HG03175 (cell line): ENCODE data around the gene CXCR6.
A peak's percentile ranks its signal among the peaks of the same experiment; 100 is the strongest.
"Not testable (repeated sequence)": the region's sequence is repeated elsewhere in the genome, so short reads cannot be mapped to it uniquely, and the experiment has no call there.

ENCODE experiments used
- ATAC-seq: cut with Tn5 transposase; IDR thresholded peaks from one replicate; pipeline ENCODE4 v1.9.1; 2021; ENCODE audit warnings: mild to moderate bottlenecking, moderate library complexity; ENCODE audit not compliant: unreplicated experiment

The CXCR6 gene

DNA sequence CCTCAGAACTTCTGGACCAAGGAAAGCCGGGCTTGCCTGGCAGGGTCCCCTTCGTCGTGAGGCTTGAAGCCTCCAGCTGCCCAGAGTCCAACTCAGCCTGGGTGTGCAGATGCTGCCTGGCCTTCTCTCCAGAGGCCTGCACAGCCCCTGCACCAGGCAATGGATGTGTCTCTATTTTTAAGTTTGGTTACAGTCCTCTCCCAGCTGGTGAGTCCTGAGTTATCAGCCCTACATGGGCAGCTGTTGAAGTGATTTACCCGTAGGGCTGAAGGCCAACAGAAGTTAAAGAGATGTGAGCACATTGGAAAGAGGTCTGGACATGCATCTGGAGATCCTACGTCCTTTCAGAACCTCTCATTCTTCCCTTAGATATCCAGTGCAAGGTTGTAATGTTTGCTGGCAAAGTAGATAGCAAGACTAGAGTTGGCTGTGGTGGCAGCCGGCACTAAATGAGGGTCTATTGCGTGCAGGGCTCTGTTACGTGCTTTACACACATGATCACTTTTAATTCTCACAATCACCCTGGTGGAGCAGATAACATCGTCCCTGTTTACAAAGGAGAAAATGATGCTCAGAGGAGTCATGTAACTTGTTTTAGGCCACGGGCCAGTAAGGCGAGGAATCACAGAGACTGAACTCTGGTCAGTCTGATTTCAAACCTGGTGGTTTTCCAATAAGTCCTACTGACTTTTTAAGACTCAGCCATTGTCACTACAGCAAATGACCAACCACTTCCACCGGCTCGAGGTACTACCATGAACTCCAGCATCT lies 42.5 kb downstream of the CXCR6 start:
- ATAC-seq: no peak

DNA sequence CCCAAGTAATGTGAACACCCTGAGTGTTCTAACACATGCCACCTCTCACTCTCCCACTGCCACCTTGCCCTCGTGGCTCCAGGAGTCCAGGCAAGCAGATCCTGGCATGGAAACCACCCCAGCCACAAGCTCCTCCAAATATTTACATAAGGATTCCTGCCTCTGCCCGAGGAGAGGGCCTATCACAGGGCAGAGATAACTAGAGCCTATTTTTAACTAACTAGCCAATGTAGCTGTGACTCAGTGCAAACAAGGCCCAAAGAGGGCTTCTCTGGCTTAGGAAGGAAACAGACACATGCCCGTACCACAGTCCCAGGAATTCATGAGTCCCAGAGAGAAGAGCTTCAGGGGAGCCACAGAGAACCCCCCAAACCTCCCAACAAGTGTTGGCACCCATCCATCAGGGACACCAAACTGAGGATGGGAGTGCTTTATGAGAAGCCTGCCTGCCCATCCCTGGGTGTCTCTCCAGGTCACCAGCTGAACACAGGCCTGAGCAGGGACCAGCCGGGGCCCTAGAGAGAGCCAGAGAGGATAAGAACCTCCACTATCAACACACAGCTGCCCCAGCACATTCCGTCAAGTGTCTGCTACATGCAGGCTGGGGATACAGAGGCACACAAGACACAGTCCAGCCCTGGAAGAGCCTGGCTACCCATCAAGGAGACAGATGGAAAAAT lies 43.2 kb downstream of the CXCR6 start:
- ATAC-seq: no peak

DNA sequence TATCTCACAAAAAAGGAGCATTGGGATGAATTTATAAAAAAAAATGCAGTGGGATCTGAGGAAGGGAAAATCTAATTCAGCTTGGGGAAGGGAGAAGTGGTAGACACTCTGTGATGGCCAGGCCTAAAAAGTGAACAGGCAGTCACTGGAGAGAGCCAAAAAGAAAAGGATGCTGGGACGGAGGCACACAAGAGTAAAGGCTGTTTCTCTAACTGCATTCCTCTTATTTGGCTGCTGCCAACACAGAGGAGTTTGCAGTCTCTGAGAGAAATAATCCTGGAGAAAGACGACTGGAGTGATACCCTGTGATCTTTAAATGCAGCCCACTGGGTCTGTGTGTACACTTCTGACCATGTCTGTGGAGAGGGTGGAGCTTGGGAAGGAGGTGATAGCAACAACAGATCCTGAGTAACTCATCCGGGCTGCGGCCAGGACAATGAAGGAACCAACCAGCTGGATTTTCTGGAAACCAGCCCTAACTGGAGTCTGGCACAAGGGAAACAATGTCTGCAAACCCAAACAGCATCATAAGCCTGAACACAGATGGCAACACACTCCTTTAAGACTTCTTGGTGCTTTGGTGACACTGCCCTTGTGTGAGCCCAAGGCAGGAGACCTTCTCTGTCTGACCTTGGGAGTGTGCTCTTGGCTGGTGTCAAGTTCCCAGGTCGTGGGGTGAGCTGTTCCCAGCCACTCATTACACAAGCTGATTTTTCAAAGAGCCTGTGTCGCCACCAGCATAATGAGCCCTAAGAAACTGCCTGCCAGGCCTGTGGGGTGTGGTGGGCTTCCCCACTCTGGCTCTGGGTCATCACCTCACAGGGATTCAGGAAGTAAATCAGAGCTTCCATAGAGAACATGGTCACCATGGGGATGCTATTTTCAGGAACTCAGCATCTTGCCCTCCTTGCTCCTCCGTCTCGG lies 44.4 kb downstream of the CXCR6 start:
- ATAC-seq: no peak

DNA sequence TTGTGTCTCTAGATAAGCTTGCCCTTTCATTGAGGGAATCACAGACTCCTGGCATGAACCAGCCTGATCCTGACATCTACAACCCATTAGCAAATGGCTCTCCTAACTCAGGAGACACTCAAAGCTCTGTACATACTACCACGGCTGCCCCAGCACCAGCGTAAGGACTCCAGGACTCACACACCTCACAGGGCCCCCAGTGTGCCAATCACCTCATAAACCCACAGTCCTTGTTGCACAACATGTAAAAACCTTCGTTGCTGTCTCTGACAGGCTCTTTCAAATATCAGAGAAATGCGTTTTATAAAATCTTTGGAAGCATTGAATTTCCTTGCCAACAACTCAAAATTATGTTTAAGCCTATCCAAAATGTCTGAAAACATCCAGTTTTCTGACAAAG lies 45.1 kb downstream of the CXCR6 start:
- ATAC-seq: no peak

DNA sequence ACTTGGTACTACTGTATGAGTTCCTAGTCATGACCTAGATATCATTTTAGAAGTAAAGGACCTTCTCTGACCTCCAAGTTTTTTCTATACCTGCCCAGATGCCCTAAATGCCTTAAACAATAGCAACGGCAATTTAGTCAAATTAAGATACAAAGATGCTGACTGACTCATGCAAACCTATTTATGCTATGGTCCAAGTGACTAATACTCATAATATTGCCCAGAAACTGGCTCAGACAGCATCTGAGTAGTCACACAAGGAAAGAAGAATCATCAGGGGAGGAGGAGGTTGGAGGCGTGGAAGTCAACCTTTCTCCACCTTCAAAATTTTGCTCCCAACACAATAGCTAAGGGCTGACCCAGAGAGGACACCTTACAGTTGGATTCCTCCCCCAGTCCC lies 45.5 kb downstream of the CXCR6 start:
- no peak for ATAC-seq

DNA sequence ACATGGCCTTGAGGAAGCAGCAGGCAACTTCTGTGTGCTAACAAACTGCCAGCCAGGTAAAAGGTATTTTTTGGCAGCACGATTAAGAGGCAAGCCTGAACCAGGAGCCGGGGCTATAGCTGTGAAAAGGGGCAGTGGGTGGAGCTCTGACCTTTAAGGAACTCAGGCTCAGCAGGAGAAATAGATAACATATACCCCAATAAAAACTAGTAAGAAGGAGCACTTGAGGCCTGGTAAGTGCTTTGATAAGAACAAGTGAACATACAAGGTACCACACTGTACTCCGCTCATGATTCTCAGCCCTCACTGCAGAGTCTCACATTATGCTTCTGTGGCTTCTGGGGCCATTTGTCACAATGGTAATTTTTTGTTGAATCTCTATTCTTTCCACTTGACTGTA lies 46.9 kb downstream of the CXCR6 start:
- no peak for ATAC-seq

DNA sequence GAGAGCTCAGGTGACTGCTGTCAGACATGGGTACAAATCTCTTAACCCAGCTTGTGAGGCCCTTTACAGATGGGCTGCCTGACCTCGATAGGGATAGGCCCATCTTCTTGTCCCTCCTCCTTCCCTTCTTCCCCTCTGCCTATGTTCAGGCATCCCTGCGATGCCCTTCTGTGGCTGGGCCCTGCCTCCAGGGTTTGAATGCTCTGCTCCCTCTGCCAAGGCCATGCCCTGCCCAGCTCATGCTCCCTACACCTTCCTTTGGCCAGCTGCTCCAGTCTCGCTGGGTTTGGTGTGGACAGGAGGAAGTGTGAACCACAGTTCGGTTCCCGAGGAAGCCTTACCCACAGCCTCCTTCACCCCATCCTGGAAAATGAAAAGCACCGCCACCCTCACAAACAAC lies 48.1 kb downstream of the CXCR6 start:
- no peak for ATAC-seq

DNA sequence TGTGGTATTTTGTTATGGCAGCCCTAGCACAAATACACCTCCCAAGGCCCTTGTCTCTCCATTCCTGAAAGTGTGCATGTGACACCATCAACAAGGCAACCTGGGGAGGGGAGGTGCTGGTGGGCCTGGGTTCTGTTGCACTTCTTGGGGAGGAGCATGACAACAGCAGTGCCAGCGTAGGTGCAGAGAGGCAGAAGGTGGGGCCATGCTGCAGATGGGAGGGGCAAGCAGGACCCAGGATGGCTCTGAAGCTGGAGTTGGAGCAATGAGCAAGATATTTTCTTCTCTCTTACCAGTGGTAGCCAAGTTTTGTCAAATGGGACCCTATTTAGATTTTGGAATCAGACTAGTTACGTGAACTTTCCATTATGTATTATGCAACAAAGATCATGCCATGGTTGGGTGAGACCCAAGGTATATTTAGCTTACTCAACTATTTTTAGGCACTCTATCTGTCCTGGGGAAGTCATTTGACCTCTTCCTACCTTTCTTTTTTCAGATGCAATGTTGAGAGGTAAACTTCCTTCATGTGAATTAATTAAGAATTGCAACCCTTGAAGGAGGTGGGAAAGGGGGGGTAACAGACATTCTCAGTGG lies 49.0 kb downstream of the CXCR6 start:
- ATAC-seq: no peak

DNA sequence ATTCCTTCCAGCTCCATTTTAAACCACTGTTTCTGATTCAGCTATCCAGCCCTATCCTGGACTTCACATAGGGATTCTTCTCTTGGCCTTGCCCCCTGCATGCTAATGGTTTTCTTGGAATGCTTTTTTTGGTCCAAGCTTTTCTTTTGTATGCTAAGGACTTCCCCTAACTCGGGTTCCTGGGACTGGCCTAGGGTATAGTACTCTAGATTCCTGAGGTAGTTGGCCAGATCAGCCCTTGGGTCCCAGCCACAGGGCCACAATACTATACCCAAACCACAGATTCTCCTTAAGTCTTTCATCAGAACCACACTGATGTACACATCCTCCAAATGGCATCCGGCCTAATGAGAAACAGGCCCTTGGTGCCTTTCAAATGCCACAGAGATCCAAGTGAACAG lies 49.6 kb downstream of the CXCR6 start:
- ATAC-seq: no peak

DNA sequence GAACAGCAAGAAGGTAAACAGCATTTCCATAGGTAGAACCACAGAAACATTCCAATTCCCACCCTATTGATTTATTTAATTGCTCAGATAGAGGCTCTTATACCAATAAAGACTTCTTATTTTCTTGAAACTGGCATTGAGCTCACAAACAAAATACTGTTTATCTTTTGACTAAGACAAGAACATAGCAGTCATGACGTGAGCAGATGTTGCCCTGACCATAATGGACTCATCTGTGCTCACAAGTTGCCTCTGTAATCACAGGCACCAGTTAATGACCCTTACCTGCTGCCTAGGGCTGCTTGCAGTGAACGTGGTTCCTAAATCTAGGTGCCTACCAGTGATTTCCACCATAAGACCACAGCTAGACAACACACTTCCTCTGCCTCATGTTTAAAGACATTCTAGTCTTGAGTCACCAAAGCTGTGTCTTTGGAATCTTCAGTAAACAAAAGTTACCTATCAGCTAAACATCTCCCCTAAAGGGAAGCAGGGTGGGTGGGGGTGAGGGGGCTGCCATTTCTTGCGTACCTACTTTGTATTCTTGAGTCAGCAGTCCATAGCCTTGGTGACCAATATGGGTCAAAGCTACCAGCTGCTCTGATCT lies 50.3 kb downstream of the CXCR6 start:
- ATAC-seq: no peak

DNA sequence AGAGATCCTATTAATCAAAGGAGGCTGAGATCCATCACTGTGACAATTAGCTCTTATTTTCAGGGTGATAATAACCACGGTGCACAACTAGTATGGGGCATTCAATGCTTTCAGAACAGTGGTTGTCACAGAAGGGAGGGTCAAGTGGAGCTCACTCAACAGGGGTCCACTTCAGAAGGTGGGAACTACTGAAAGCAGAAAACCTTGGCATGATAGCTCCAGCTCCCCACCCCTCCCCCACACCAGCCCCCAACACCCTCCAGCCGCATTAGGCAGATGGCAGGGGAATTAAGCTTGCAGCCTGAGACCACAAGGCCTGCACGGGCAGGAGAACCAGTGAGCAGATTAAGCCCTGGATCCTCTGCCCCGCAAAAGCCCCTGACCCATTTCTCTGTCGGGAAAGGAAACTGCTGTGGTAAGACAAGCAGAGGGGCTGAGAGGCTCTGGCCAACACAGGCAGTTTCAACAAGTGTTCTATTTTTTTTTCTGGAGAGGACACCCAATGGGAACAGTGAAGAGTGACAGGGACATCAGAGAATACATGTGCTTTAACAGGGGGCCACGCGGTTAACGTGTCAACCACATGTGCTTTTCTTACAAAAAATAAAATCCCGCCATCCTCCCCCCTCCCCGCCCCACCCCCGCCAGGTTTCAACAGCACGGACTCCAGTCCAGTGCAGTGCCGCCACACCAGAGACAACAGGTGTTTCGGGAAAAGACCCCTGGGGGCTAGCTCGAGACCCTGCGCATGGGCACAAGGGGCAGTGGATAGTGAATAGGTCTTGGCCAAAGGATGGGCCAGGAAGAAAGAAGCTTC lies 51.4 kb downstream of the CXCR6 start:
- ATAC-seq: no peak

DNA sequence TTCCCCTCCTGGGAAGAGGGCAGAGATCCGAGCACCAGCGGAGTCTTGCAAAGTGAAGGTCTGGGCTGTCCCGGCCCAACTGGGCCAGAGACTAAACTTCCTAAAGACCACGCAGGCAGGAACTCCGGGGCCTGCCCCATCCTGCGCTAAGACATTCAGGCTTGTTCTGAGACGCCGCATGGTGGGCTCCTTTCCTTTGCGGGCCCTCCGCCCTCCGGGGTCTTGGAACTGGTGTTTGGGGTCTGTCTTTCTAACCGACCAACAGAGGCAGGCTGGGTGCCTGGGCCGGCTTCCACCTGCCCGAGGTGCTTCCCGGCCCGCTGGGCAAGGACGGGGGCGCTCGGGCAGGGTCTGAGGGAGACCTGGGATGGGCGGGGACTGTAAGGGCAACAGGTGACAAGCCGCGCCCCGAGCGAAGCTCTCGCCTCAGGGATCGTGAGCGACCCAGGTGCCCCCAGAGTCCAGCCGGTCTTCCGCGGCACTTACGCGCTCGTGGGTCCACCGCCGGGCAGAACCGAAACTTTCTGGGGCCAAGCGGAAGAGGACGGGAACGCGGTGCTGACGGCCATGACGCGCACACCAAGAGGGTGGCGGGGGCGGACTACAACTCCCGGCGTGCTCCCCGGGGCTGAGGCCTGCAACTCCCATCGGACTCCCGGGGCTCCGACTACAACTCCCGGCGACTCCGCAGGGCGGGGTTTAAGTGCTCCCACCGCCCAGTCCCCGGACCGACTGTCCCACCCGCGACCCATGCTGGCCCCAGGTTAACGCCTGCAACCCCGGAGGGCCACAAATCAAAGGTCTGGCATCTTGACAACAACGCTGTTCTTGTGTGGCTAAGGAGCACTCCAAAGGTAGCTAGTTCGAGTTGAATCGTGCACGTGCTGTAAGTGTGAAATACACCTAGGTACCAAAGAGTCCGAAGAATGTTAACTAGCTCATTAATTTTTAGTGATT lies 52.2 kb downstream of the CXCR6 start, which contains the start of gene FYCO1:
Gene FYCO1, minus strand, starts transcription at position 589 of the 957 bp plus-strand sequence. CDS start 10,914 bp downstream, outside the sequence.
- peak; percentile 93 for ATAC-seq

DNA sequence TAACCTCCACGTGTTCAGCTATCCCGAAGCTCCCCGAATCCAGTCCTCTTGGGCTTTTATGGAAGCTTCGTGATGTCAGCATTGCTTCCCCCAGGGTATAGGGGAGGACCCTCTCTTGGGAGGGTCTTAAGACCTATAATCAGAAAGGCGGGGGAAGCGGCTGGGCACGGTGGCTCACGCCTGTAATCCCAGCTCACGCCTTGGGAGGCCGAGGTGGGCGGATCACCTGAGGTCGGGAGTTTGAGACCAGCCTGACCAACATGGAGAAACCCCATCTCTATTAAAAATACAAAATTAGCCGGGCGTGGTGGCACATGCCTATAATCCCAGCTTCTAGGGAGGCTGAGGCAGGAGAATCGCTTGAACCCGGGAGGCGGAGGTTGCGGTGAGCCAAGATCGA lies 54.2 kb downstream of the CXCR6 start:
- ATAC-seq: not testable (repeated sequence)

DNA sequence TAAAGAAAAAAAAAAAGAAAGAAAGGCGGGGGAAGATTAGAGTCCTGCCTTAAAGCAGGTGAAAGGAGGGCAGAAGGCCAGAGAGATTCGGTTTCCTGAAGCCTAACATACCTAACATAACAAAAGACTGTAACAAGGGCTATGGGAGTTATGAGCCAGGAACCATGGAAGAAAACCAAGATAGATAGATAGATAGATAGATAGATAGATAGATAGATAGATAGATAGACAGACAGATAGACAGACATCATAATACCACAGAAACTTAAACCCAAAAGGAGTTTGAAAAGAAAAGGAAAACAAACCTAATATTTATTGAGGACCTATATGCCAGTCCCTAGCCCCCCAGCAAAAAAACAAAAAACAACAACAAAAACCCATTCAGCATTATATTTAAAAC lies 54.7 kb downstream of the CXCR6 start:
- ATAC-seq: no peak
